Neuronal stem cell (in vitro differentiated cells): ENCODE measurements around the gene CCER1.

ENCODE experiments used
- DNase-seq: peaks from one replicate; pipeline ENCODE4 v3.0.0-alpha.2; 2013; ENCODE audit warnings: low spot score
- H2AFZ ChIP-seq: one replicate; pipeline ENCODE4 v1.6.1; 2013; ENCODE audit warnings: mild to moderate bottlenecking, low read length, inconsistent platforms
- H2AK5ac ChIP-seq: 2 replicates; pipeline ENCODE4 v1.6.1; 2013; ENCODE audit warnings: low read depth, mild to moderate bottlenecking, inconsistent platforms, low read length, moderate library complexity, mixed read lengths
- H2BK120ac ChIP-seq: 2 replicates; pipeline ENCODE4 v1.6.1; 2013; ENCODE audit warnings: low read depth, mild to moderate bottlenecking, inconsistent platforms, low read length, moderate library complexity, mixed read lengths
- H2BK12ac ChIP-seq: one replicate; pipeline ENCODE4 v1.6.1; 2013; ENCODE audit warnings: low read length, inconsistent platforms
- H2BK15ac ChIP-seq: 2 replicates; pipeline ENCODE4 v1.6.1; 2013; ENCODE audit warnings: mild to moderate bottlenecking, low read length, inconsistent platforms, mixed read lengths
- H2BK5ac ChIP-seq: one replicate; pipeline ENCODE4 v1.6.1; 2013; ENCODE audit warnings: inconsistent platforms, mild to moderate bottlenecking, low read length, moderate library complexity
- H3K14ac ChIP-seq: one replicate; pipeline ENCODE4 v1.6.1; 2013; ENCODE audit warnings: low read length, inconsistent platforms
- H3K18ac ChIP-seq: 2 replicates; pipeline ENCODE4 v1.6.1; 2013; ENCODE audit warnings: low read length, inconsistent platforms
- H3K23ac ChIP-seq: 2 replicates; pipeline ENCODE4 v1.6.1; 2013; ENCODE audit warnings: low read depth, mild to moderate bottlenecking, mixed read lengths, low read length, inconsistent platforms; ENCODE audit not compliant: poor library complexity
- H3K27ac ChIP-seq: replicated peaks from 3 replicates; pipeline ENCODE4 v1.5.1; 2013; ENCODE audit warnings: low read length, inconsistent platforms
- H3K27me3 ChIP-seq, 3 experiments: 2 replicates each; pipeline ENCODE4 v1.6.1; 2013; ENCODE audit warnings: low read length in 3 of 3, mild to moderate bottlenecking in 2 of 3, inconsistent platforms in 1 of 3, low read depth in 1 of 3, mixed read lengths in 1 of 3, moderate library complexity in 1 of 3; ENCODE audit not compliant: control insufficient read depth in 3 of 3, insufficient read depth in 3 of 3
- H3K36me3 ChIP-seq, 2 donors: replicated peaks in 1 of 2; 2 replicates each; pipeline ENCODE4 v1.6.1; 2013; ENCODE audit warnings: low read length in 2 of 2; ENCODE audit not compliant: control insufficient read depth in 2 of 2, insufficient read depth in 2 of 2
- H3K4ac ChIP-seq: 2 replicates; pipeline ENCODE4 v1.6.1; 2013; ENCODE audit warnings: inconsistent platforms, mild to moderate bottlenecking, low read length, moderate library complexity
- H3K4me1 ChIP-seq, 2 donors: 1 replicate in 1 of 2; 2 replicates in 1 of 2; pipeline ENCODE4 v1.6.1; 2013; ENCODE audit warnings: low read length in 2 of 2, low read depth in 1 of 2; ENCODE audit not compliant: control insufficient read depth in 2 of 2, insufficient read depth in 1 of 2
- H3K4me2 ChIP-seq: one replicate; pipeline ENCODE4 v1.6.1; 2013; ENCODE audit warnings: mild to moderate bottlenecking, low read length, inconsistent platforms; ENCODE audit not compliant: insufficient read depth, poor library complexity, severe bottlenecking
- H3K4me3 ChIP-seq, 2 donors: 2 replicates each; pipeline ENCODE4 v1.5.1; 2013; ENCODE audit warnings: low read length in 2 of 2, mild to moderate bottlenecking in 2 of 2, inconsistent platforms in 1 of 2, moderate library complexity in 1 of 2
- H3K79me1 ChIP-seq: one replicate; pipeline ENCODE4 v1.6.1; 2013; ENCODE audit warnings: low read depth, mild to moderate bottlenecking, inconsistent platforms, low read length, moderate library complexity
- H3K9ac ChIP-seq: one replicate; pipeline ENCODE4 v1.6.1; 2013; ENCODE audit warnings: mild to moderate bottlenecking, low read depth, low read length, inconsistent platforms; ENCODE audit not compliant: poor library complexity
- H3K9me3 ChIP-seq, 2 donors: replicated peaks in 1 of 2; 2 replicates each; pipeline versions ENCODE3 to v1.6.1; 2013; ENCODE audit warnings: low read length in 2 of 2, mild to moderate bottlenecking in 2 of 2, inconsistent platforms in 1 of 2, low read depth in 1 of 2, mixed read lengths in 1 of 2, moderate library complexity in 1 of 2; ENCODE audit not compliant: control insufficient read depth in 2 of 2, insufficient read depth in 1 of 2
- H4K8ac ChIP-seq: one replicate; pipeline ENCODE4 v1.6.1; 2013; ENCODE audit warnings: low read depth, mild to moderate bottlenecking, inconsistent platforms, low read length, moderate library complexity
- H4K91ac ChIP-seq: one replicate; pipeline ENCODE4 v1.6.1; 2013; ENCODE audit warnings: low read length, low read depth, mild to moderate bottlenecking, inconsistent platforms; ENCODE audit not compliant: poor library complexity
- WGBS, 2 donors: extraction: QIAGEN DNeasy Blood & Tissue Kit; methylation state at CpG; one replicate each; pipeline ENCODE4 v1.1.7; 2013; ENCODE audit warnings: missing lambda C conversion rate in 2 of 2, mixed read lengths in 1 of 2; ENCODE audit not compliant: insufficient read length in 2 of 2, insufficient replicate concordance in 1 of 2; ENCODE audit errors: extremely low coverage in 2 of 2; 5-methylcytosine and 5-hydroxymethylcytosine counted together

The CCER1 gene

DNA sequence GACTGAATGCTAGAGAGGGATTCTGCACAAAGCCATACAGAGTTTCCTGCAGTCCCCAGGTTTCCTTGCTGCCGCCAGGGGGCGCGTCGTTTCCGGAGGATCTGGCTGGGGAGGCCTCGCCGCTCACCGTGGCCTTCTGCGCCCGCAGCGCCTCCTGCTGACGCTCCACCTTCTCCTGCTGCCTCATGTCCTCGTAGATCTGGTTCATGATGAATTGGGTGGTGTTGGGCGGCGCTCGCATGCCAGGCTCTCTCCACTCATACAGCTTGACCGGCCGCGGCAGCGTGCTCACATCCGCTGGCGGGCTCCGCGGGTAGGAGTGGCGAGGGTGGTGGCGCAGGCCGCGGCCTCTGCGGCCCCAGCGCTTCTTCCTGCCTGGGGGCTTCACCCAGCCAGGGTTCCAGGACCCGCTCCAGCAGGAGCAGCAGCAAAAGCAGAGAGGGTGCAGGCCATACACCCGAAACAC is 987 bp downstream of the CCER1 start:
- H3K36me3 ChIP-seq: no peaks in the 10 kb centered on the region
- H3K23ac ChIP-seq: no peak overlapping the region
- H2BK12ac ChIP-seq: no peak overlapping the region
- no peak overlapping the region for H3K18ac ChIP-seq
- H2BK15ac ChIP-seq: no peak overlapping the region
- H4K8ac ChIP-seq: no peak overlapping the region
- no peak overlapping the region for H3K4ac ChIP-seq
- H3K79me1 ChIP-seq: no peaks in the 10 kb centered on the region
- no peak overlapping the region for H2AFZ ChIP-seq
- H3K9me3 ChIP-seq: peaks cover 0 to 5% of the 10 kb centered on the region in 2 donors
- H3K4me2 ChIP-seq: no peak overlapping the region
- H3K4me3 ChIP-seq: no peak overlapping the region
- no peaks in the 10 kb centered on the region for H3K27me3 ChIP-seq
- no peaks in the 10 kb centered on the region for H3K4me1 ChIP-seq
- H3K14ac ChIP-seq: peak overlapping the region; percentile 58
- DNase-seq: no peak
- peak overlapping the region; percentile 11 for H2BK5ac ChIP-seq
- peak overlapping the region; percentile 41 for H2AK5ac ChIP-seq
- no peak overlapping the region for H3K27ac ChIP-seq
- H4K91ac ChIP-seq: no peak overlapping the region
- H3K9ac ChIP-seq: no peak overlapping the region
- no CpG with 5 or more reads among the region's 32 CpGs for WGBS, 2 donors
- no peak overlapping the region for H2BK120ac ChIP-seq

- Histone ChIP-seq H2AFZ (no peak overlapping the region), H3K36me3 (no peaks in the 10 kb centered on the region), H2BK5ac (no peak overlapping the region), H3K4me3 (no peak overlapping the region), H3K9ac (no peak overlapping the region), H2AK5ac (no peak overlapping the region), H3K79me1 (no peaks in the 10 kb centered on the region), H3K14ac (no peak overlapping the region), H3K9me3 (peaks cover 0 to 5% of the 10 kb centered on the region in 2 donors), H4K91ac (no peak overlapping the region), H3K18ac (no peak overlapping the region), H4K8ac (no peak overlapping the region), H3K4me1 (no peaks in the 10 kb centered on the region), H2BK12ac (no peak overlapping the region), H3K4ac (no peak overlapping the region), H3K4me2 (no peak overlapping the region), H3K23ac (no peak overlapping the region), H2BK15ac (no peak overlapping the region), H3K27ac (no peak overlapping the region), H2BK120ac (no peak overlapping the region), H3K27me3 (no peaks in the 10 kb centered on the region)
- DNase-seq: no peak
Measured at GRCh38 chr12:90951432-90952105, 3.4 kb downstream of the CCER1 start.

DNA sequence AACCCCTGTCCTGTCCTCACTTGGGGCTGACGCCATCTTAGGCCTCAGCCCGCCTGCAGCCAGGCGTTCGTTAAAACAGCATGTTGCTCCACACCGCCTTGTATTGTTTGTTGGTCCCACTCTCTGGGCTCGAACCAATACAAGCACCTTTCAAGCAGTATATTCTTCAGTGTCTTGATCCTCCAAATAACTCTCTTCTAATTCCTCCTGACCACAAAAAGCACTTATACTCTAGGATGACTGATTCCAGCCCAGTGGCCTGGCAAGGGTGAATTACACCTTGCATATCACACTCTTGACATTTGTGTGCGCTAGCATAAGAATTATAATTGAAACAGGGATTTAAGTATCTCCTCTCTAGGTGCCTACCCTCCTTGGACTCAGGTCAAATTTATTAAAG is 7.1 kb downstream of the CCER1 start:
- no peak overlapping the region for H3K9ac ChIP-seq

DNA sequence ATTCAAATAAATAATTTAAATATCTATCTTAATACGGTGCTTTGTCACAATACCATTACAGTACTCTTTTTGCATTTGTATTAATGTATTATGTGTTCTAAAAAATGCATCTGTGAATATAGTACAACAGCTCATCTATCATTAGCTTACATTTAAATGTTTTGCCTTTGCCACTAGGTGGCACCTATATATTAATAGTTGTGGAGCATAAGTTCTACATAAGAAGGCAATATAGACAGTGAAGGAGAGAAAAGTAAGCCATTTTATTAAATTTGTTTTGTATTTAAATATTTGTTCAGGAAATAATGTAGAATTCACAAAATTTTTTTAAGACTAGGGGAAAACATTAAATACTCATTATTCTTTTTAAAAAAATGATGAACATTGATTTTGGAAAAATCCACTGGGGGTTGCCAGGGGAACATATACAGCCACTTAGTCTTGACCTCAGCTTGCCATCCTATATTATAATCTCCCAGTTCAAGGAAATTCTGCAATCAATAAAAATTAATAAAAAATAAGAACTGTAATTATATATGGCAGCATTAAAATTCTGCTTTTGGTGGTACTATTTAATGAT is 9.8 kb downstream of the CCER1 start:
- Histone ChIP-seq H3K4me1 (no peaks in the 10 kb centered on the region), H3K9ac (no peak overlapping the region), H3K18ac (no peak overlapping the region)

More for the DNA sequence above, 7.1 kb downstream of the CCER1 start:
- WGBS, 2 donors: no CpG with 5 or more reads among the region's 7 CpGs
- Histone ChIP-seq H2BK5ac (no peak overlapping the region), H3K4me1 (no peaks in the 10 kb centered on the region), H3K4me2 (no peak overlapping the region), H4K8ac (no peak overlapping the region), H2BK12ac (no peak overlapping the region), H3K18ac (no peak overlapping the region), H3K9me3 (no peaks in the 10 kb centered on the region), H3K14ac (no peak overlapping the region), H3K23ac (no peak overlapping the region), H3K4ac (no peak overlapping the region), H3K79me1 (no peaks in the 10 kb centered on the region), H4K91ac (no peak overlapping the region), H3K27ac (no peak overlapping the region), H3K27me3 (no peaks in the 10 kb centered on the region), H2BK15ac (no peak overlapping the region), H2AFZ (peak overlapping the region; percentile 67), H3K36me3 (no peaks in the 10 kb centered on the region), H2BK120ac (no peak overlapping the region), H2AK5ac (no peak overlapping the region), H3K4me3 (no peak overlapping the region)
- no peak for DNase-seq

More for the DNA sequence above, 9.8 kb downstream of the CCER1 start:
- no peak overlapping the region for H2AK5ac ChIP-seq
- H4K8ac ChIP-seq: no peak overlapping the region
- no peak overlapping the region for H3K14ac ChIP-seq
- H3K36me3 ChIP-seq: no peaks in the 10 kb centered on the region
- no peak overlapping the region for H3K4ac ChIP-seq
- H3K4me3 ChIP-seq: no peak overlapping the region
- H2BK5ac ChIP-seq: no peak overlapping the region
- H3K23ac ChIP-seq: no peak overlapping the region
- H2AFZ ChIP-seq: no peak overlapping the region
- no peak overlapping the region for H2BK12ac ChIP-seq
- no CpG with 5 or more reads among the region's 1 CpG for WGBS, 2 donors
- no peak overlapping the region for H2BK15ac ChIP-seq
- no peak overlapping the region for H3K27ac ChIP-seq
- no peaks in the 10 kb centered on the region for H3K9me3 ChIP-seq
- H3K4me2 ChIP-seq: no peak overlapping the region
- no peak for DNase-seq
- no peaks in the 10 kb centered on the region for H3K79me1 ChIP-seq
- no peak overlapping the region for H2BK120ac ChIP-seq
- H4K91ac ChIP-seq: no peak overlapping the region
- no peaks in the 10 kb centered on the region for H3K27me3 ChIP-seq
